ENCODE results near the gene DRC7. TPM values are rescaled to one million over a fixed set of nuclear protein-coding genes. Genes with fewer than 3 reads are reported as not detected.

DRC7 gene
- total RNA-seq, 1 donor: not detected

- TF ChIP-seq CTCF (IDR thresholded peaks at IDR 0.05; ENCODE audit: insufficient read depth, low read depth, low read length): no peak
- no peak for DNase-seq (ENCODE audit: low read depth)
- H3K4me3 ChIP-seq (ENCODE audit: low read depth, low read length): no peak overlapping the region
These were observed 55.3 kb downstream of the DRC7 start for GRCh38 chr16:57749856-57750452.

DNA sequence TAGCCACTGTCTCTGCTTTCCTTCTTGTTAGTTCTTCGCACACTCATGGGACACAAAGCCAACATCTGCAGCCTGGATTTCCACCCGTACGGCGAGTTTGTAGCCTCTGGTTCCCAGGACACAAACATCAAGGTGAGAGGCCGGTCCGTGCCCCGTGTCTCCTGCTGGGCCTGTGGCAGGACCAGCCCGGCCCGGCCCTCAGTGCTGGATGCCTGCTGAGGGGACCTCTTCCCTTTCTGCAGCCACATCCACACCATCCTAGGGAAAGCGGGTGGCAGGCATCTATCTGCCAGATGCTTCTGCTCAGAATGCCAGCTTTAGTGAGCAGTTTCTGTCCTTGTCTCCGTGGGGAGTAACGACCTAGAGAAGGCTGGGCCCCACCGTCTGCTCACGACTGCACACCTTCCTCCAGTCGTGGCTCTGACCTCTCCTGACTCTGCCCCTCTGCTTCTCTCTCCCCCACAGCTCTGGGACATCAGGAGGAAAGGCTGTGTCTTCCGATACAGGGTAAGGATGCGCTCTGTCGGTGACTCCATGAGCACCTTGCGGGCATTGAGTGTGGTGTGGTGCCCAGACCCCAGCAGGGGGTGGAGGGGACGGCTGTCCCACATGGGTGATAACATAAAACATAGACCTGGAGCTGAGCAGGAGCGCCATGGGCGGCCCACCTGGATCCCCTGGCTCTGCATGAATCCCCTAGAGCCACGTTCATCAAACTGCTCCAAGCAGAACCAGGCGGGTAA is 56.4 kb downstream of the DRC7 start:
- no peak for TF ChIP-seq CTCF (IDR thresholded peaks at IDR 0.05; ENCODE audit: insufficient read depth, low read depth, low read length)
- H3K4me3 ChIP-seq (ENCODE audit: low read depth, low read length): no peak overlapping the region
- no peak for DNase-seq (ENCODE audit: low read depth)

DNA sequence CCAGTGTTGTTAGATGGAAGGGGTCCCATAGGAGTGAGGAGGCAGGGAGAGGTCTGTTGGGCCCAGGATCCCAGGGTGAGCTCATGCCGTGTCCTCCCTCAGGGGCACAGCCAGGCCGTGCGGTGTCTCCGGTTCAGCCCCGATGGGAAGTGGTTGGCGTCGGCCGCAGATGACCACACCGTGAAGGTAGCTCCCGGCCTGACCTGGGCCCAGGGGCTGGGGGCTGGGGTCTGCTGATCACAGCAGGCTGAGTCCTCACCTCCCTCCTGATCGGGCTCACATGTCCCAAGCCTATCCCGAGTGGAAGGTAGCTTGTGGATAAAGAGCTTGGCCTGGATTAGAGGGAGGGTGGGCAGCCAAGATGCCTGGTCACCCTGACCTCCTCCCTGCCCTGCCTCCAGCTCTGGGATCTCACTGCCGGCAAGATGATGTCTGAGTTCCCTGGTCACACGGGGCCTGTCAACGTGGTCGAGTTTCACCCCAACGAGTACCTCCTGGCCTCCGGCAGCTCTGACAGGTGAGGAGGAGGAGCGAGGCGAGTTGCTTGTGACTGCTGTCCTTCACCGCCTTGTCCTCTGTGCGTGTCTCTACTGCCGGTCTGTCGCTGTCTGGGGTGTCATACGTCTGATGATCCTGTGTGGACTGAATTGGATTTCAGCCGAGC is 57.1 kb downstream of the DRC7 start:
- no peak overlapping the region for H3K4me3 ChIP-seq (ENCODE audit: low read depth, low read length)
- no peak for DNase-seq (ENCODE audit: low read depth)
- TF ChIP-seq CTCF (IDR thresholded peaks at IDR 0.05; ENCODE audit: insufficient read depth, low read depth, low read length): no peak

DNA sequence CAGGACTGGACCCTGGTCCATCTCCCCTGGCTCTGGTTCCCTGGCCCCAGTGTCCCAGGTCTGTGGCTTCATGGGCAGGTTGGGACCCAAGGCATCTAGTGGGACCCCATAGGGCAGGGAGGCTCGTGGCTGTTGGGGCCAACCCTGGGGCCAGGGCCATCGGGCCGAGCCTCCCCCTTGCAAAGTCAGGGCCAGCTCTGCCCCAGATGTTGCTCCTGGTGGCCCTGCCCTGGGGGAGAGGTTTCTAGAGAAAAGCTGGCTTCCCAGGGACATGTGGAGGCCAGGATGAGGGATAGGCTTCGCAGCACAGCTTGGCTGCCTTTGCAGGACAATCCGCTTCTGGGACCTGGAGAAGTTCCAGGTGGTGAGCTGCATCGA is 57.6 kb downstream of the DRC7 start:
- H3K4me3 ChIP-seq (ENCODE audit: low read depth, low read length): no peak overlapping the region
- DNase-seq (ENCODE audit: low read depth): no peak
- no peak for TF ChIP-seq CTCF (IDR thresholded peaks at IDR 0.05; ENCODE audit: insufficient read depth, low read depth, low read length)

- DNase-seq (ENCODE audit: low read depth): no peak
- no peak for TF ChIP-seq CTCF (IDR thresholded peaks at IDR 0.05; ENCODE audit: insufficient read depth, low read depth, low read length)
- no peak overlapping the region for H3K4me3 ChIP-seq (ENCODE audit: low read depth, low read length)
These were observed 58.2 kb downstream of the DRC7 start for GRCh38 chr16:57752581-57753447.

- no peak for DNase-seq (ENCODE audit: low read depth)
- no peak overlapping the region for H3K4me3 ChIP-seq (ENCODE audit: low read depth, low read length)
- TF ChIP-seq CTCF (IDR thresholded peaks at IDR 0.05; ENCODE audit: insufficient read depth, low read depth, low read length): no peak
These were observed 59.1 kb downstream of the DRC7 start for GRCh38 chr16:57753448-57754353.

All from fibroblast of villous mesenchyme (primary cell).